Esophagus muscularis mucosa (tissue), 4 donors: ENCODE results near the gene SZT2.

Experiments
- CTCF ChIP-seq, 3 experiments: fragments of 200-600 bp in 2 of 3; fragments of 450-650 bp in 1 of 3; sonication (generic) in 2 of 3; IDR thresholded peaks; one replicate each; pipeline ENCODE4 v1.5.1; 2017 to 2019; ENCODE audit warnings: antibody characterized with exemption in 3 of 3, mild to moderate bottlenecking in 2 of 3, moderate library complexity in 1 of 3
- EP300 ChIP-seq: sonication (generic); formaldehyde crosslinking; IDR thresholded peaks from one replicate; pipeline ENCODE4 v1.6.1; 2017; ENCODE audit warnings: antibody characterized with exemption
- POLR2A ChIP-seq: fragments of 450-650 bp; IDR thresholded peaks from one replicate; pipeline ENCODE4 v1.6.1; 2017; ENCODE audit warnings: antibody characterized with exemption, moderate library complexity, mild to moderate bottlenecking, low read depth

GRCh38 chr1:43405876-43406234 is 16.2 kb downstream of the SZT2 start:
- TF ChIP-seq CTCF (IDR thresholded peaks at IDR 0.05): no peak
- no peak for TF ChIP-seq POLR2A
- TF ChIP-seq EP300: no peak
